Activated CD4-positive, alpha-beta T cell treated with anti-CD3 and anti-CD28 coated beads for 36 hours (primary cell): ENCODE results near the gene PEX19. TPM values are rescaled to one million over a fixed set of nuclear protein-coding genes. Genes with fewer than 3 reads are reported as not detected.

Source experiments
- ATAC-seq: fragments of 200-7000 bp; cut with Tn5 transposase; one replicate; pipeline ENCODE4 v1.10.0; 2021; ENCODE audit warnings: mild to moderate bottlenecking, moderate library complexity
- CTCF ChIA-PET: fragments of 350-600 bp; sonication (Branson Sonifier 250); formaldehyde crosslinking; loops from one replicate; lab custom pipeline; 2021; ENCODE audit warnings: antibody characterized with exemption; lab: Charles Lee
- POLR2A ChIA-PET: fragments of 350-600 bp; sonication (Branson Sonifier 250); formaldehyde crosslinking; loops from one replicate; lab custom pipeline; 2021; ENCODE audit warnings: antibody characterized with exemption, inconsistent platforms; lab: Charles Lee
- DNase-seq: peaks from one replicate; pipeline ENCODE4 v3.0.0-alpha.2; 2020
- H3K27ac Mint-ChIP-seq: one replicate; pipeline ENCODE4 v1.8.0; 2021; ENCODE audit warnings: mixed read lengths
- H3K27me3 Mint-ChIP-seq: one replicate; pipeline ENCODE4 v1.8.0; 2021; ENCODE audit warnings: mixed read lengths
- H3K36me3 Mint-ChIP-seq: one replicate; pipeline ENCODE4 v1.8.0; 2021; ENCODE audit warnings: low read depth, mixed read lengths
- H3K4me1 Mint-ChIP-seq: one replicate; pipeline ENCODE4 v1.8.0; 2021; ENCODE audit warnings: mixed read lengths
- H3K4me3 Mint-ChIP-seq: one replicate; pipeline ENCODE4 v1.8.0; 2021; ENCODE audit warnings: mild to moderate bottlenecking, moderate library complexity, mixed read lengths
- H3K9me3 Mint-ChIP-seq: one replicate; pipeline ENCODE4 v1.8.0; 2021; ENCODE audit warnings: low read depth, mixed read lengths
- intact Hi-C, 2 experiments: fragments of 100-400 bp; cut with DNase I in 1 of 2; cut with micrococcal nuclease in 1 of 2; formaldehyde crosslinking; loops; one replicate each; pipeline versions ENCODE4 v1.14.2 to v1.15.1; 2022 to 2024; cut with DNase I, micrococcal nuclease
- total RNA-seq, 2 experiments: library from RNA; stranded (reverse); gene quantifications; one replicate each; pipeline ENCODE4 v1.2.3, GENCODE V29; 2021

The PEX19 gene
- total RNA-seq, 2 experiments from 2014 or later = 49.2 to 55.8 TPM

GRCh38 chr1:160239582-160240299 is 45.2 kb downstream of the PEX19 start:
- no peak for DNase-seq
- ChIA-PET CTCF (interaction anchor here (0.6 to 1.9 kb wide), 7 partner anchors 10 to 55 kb away, joined by 3 to 8 read pairs (median 4); no protein-coding TSS in a partner anchor), POLR2A (no interaction called here)
- Mint-ChIP-seq H3K36me3 (peaks cover 42% of the 10 kb centered on the region), H3K4me3 (no peak overlapping the region), H3K4me1 (peaks cover 2% of the 10 kb centered on the region), H3K9me3 (no peaks in the 10 kb centered on the region), H3K27me3 (no peaks in the 10 kb centered on the region), H3K27ac (no peak overlapping the region)
- intact Hi-C loops = no loop called here
- no peak for ATAC-seq

GRCh38 chr1:160238408-160238807 is 46.5 kb downstream of the PEX19 start:
- DNase-seq = no peak
- Mint-ChIP-seq H3K4me3 (no peak overlapping the region), H3K27ac (no peak overlapping the region), H3K9me3 (no peaks in the 10 kb centered on the region), H3K36me3 (peaks cover 39% of the 10 kb centered on the region), H3K27me3 (no peaks in the 10 kb centered on the region), H3K4me1 (peaks cover 11% of the 10 kb centered on the region)
- ATAC-seq = no peak
- CTCF ChIA-PET = interaction anchor here (0.6 to 1.9 kb wide), 7 partner anchors 14 to 157 kb away, joined by 3 to 8 read pairs (median 4); partner anchors contain the start of gene KCNJ9
- intact Hi-C loops = no loop called here
- POLR2A ChIA-PET = no interaction called here

- ChIA-PET POLR2A (no interaction called here), CTCF (interaction anchor here (0.8 kb wide), 1 partner anchor 156 kb away, joined by 4 read pairs; the partner anchor contains the start of gene KCNJ9)
- DNase-seq = no peak
- no peaks in the 10 kb centered on the region for H3K27me3 Mint-ChIP-seq
- no peak for ATAC-seq
- intact Hi-C loops = no loop called here
- H3K4me3 Mint-ChIP-seq = no peak overlapping the region
- no peaks in the 10 kb centered on the region for H3K9me3 Mint-ChIP-seq
- peaks cover 41% of the 10 kb centered on the region for H3K36me3 Mint-ChIP-seq
- peaks cover 9% of the 10 kb centered on the region for H3K4me1 Mint-ChIP-seq
- no peak overlapping the region for H3K27ac Mint-ChIP-seq
Observed at GRCh38 chr1:160237558-160237957, 47.4 kb downstream of the PEX19 start.

GRCh38 chr1:160236806-160237205 is 48.1 kb downstream of the PEX19 start:
- ATAC-seq (no peak), DNase-seq (no peak)
- Mint-ChIP-seq H3K9me3 (no peaks in the 10 kb centered on the region), H3K36me3 (peaks cover 39% of the 10 kb centered on the region), H3K27ac (peak overlapping the region; percentile 33), H3K4me3 (no peak overlapping the region), H3K4me1 (peaks cover 9% of the 10 kb centered on the region), H3K27me3 (no peaks in the 10 kb centered on the region)
- CTCF ChIA-PET = interaction anchor here (3.7 kb wide), 1 partner anchor 15 kb away, joined by 23 read pairs; no protein-coding TSS in a partner anchor
- POLR2A ChIA-PET = no interaction called here
- intact Hi-C loops = no loop called here

- H3K36me3 Mint-ChIP-seq = peaks cover 42% of the 10 kb centered on the region
- no peaks in the 10 kb centered on the region for H3K9me3 Mint-ChIP-seq
- CTCF ChIA-PET = interaction anchor here (0.7 to 3.7 kb wide), 5 partner anchors 12 to 19 kb away, joined by 3 to 23 read pairs (median 3); no protein-coding TSS in a partner anchor
- DNase-seq (no peak), ATAC-seq (no peak)
- POLR2A ChIA-PET = no interaction called here
- H3K27me3 Mint-ChIP-seq = no peaks in the 10 kb centered on the region
- intact Hi-C loops = no loop called here
- peaks cover 9% of the 10 kb centered on the region for H3K4me1 Mint-ChIP-seq
- no peak overlapping the region for H3K4me3 Mint-ChIP-seq
- H3K27ac Mint-ChIP-seq = no peak overlapping the region
Observed at GRCh38 chr1:160232911-160233310, 52.0 kb downstream of the PEX19 start.

GRCh38 chr1:160228431-160228830 is 56.5 kb downstream of the PEX19 start:
- ATAC-seq (no peak), DNase-seq (no peak)
- ChIA-PET CTCF (interaction anchor here (0.6 to 2.2 kb wide), 6 partner anchors 9 to 88 kb away, joined by 3 to 7 read pairs (median 4); no protein-coding TSS in a partner anchor), POLR2A (no interaction called here)
- intact Hi-C loops = no loop called here
- no peaks in the 10 kb centered on the region for H3K9me3 Mint-ChIP-seq
- no peak overlapping the region for H3K4me3 Mint-ChIP-seq
- H3K27me3 Mint-ChIP-seq = no peaks in the 10 kb centered on the region
- no peak overlapping the region for H3K27ac Mint-ChIP-seq
- H3K36me3 Mint-ChIP-seq = peaks cover 49% of the 10 kb centered on the region
- no peaks in the 10 kb centered on the region for H3K4me1 Mint-ChIP-seq

- Mint-ChIP-seq H3K36me3 (peaks cover 47% of the 10 kb centered on the region), H3K9me3 (no peaks in the 10 kb centered on the region), H3K27me3 (no peaks in the 10 kb centered on the region), H3K4me1 (no peaks in the 10 kb centered on the region), H3K4me3 (no peak overlapping the region), H3K27ac (no peak overlapping the region)
- POLR2A ChIA-PET = no interaction called here
- intact Hi-C loops = no loop called here
- ATAC-seq = no peak
- DNase-seq = no peak
- CTCF ChIA-PET = interaction anchor here (0.7 to 2.0 kb wide), 6 partner anchors 8 to 396 kb away, joined by 3 to 6 read pairs (median 4); no protein-coding TSS in a partner anchor
Observed at GRCh38 chr1:160227561-160227960, 57.4 kb downstream of the PEX19 start.

- ATAC-seq (no peak), DNase-seq (no peak)
- Mint-ChIP-seq H3K9me3 (no peaks in the 10 kb centered on the region), H3K4me1 (no peaks in the 10 kb centered on the region), H3K4me3 (no peak overlapping the region), H3K27me3 (no peaks in the 10 kb centered on the region), H3K36me3 (peaks cover 50% of the 10 kb centered on the region), H3K27ac (no peak overlapping the region)
- POLR2A ChIA-PET = no interaction called here
- CTCF ChIA-PET = interaction anchor here (0.7 to 2.0 kb wide), 6 partner anchors 8 to 396 kb away, joined by 3 to 6 read pairs (median 4); no protein-coding TSS in a partner anchor
- intact Hi-C loops = no loop called here
Observed at GRCh38 chr1:160227034-160227433, 57.9 kb downstream of the PEX19 start.

Other genes with a start within 250 kb of the PEX19 start
- gene KCNJ10, start 215.0 kb downstream of the PEX19 start, total RNA-seq = under 1 TPM; 0.11 TPM
- under 1 TPM; 0.04 to 0.05 TPM for gene KCNJ9, start 203.6 kb downstream of the PEX19 start, total RNA-seq
- gene IGSF8, start 186.5 kb downstream of the PEX19 start, total RNA-seq = 10 to 100 TPM; 29.2 to 33.8 TPM
- gene ATP1A2, start 169.4 kb downstream of the PEX19 start, total RNA-seq = not detected
- gene ATP1A4, start 133.5 kb downstream of the PEX19 start, total RNA-seq = not detected
- not detected for gene CASQ1, start 94.6 kb downstream of the PEX19 start, total RNA-seq
- gene PEA15, start 79.7 kb downstream of the PEX19 start, total RNA-seq = 10 to 100 TPM; 42.5 to 63.4 TPM
- 100 to 1,000 TPM; 116 to 135 TPM for gene DCAF8, start 22.6 kb downstream of the PEX19 start, total RNA-seq
- gene COPA, start 58.1 kb upstream of the PEX19 start, total RNA-seq = 100 to 1,000 TPM; 125 to 148 TPM
- gene NCSTN, start 58.2 kb upstream of the PEX19 start, total RNA-seq = 10 to 100 TPM; 47.0 to 51.5 TPM
- under 1 TPM; 0.32 to 0.42 TPM for gene NHLH1, start 81.9 kb upstream of the PEX19 start, total RNA-seq
- gene VANGL2, start 115.4 kb upstream of the PEX19 start, total RNA-seq = under 1 TPM; 0.09 to 0.12 TPM
- 10 to 100 TPM; 45.9 to 55.0 TPM for gene SLAMF6, start 238.1 kb upstream of the PEX19 start, total RNA-seq